ENCODE data around the gene ROR1. TPM values are rescaled to one million over a fixed set of nuclear protein-coding genes. Genes with fewer than 3 reads are reported as not detected.

Gene ROR1
- total and polyA plus RNA-seq, 12 donors: 2.9 to 36.2 (median 15.3) TPM

DNA sequence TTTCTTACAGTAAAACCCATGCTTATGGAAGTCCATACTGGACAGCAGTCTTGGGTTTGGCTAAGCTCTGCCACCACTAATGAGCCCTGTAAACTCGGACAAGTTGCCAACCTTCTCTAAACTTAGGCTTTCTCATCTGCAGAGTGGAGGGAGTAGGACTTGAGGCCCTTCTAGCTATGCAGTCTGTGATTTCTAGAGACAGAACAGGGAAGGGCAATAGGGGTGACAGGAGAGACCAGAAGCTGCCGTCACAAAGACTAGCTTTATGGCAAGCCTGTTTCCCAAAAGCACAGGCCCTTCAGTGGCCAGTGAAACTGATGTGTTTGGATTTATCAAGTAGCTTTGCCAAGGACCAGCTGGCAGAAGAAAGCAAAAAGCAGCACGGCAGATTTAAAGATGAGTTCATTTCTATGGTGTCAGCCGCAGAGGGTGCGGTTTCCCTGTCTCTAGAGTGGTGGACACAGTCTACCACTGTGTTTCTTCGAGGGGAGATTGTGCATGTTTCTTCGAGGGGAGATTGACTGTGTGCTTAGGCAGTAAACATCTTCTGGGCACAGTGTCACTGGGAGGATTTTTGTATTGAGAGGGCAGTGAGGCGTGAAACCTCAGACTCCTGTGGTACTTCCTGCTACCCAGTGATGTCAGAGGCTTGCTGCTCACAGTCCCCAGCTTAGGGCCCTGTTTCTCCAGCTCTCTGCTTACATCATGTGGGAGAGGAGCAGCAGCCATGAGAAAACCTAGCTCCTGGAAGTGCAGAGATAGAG is 119.0 kb downstream of the ROR1 start:
- DNase-seq: no peak
- peak overlapping the region in 6 of 10 donors; percentile 6 to 46 (median 18) for H3K27ac ChIP-seq
- peaks cover 0 to 30% (median 9%) of the 10 kb centered on the region in 9 donors for H3K4me1 ChIP-seq
- peak; percentile 33 to 82 (median 66) for ATAC-seq
- TF ChIP-seq, protein P1, sequence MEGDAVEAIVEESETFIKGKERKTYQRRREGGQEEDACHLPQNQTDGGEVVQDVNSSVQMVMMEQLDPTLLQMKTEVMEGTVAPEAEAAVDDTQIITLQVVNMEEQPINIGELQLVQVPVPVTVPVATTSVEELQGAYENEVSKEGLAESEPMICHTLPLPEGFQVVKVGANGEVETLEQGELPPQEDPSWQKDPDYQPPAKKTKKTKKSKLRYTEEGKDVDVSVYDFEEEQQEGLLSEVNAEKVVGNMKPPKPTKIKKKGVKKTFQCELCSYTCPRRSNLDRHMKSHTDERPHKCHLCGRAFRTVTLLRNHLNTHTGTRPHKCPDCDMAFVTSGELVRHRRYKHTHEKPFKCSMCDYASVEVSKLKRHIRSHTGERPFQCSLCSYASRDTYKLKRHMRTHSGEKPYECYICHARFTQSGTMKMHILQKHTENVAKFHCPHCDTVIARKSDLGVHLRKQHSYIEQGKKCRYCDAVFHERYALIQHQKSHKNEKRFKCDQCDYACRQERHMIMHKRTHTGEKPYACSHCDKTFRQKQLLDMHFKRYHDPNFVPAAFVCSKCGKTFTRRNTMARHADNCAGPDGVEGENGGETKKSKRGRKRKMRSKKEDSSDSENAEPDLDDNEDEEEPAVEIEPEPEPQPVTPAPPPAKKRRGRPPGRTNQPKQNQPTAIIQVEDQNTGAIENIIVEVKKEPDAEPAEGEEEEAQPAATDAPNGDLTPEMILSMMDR (IDR thresholded peaks at IDR 0.05): no peak
- H3K4me3 ChIP-seq: no peak overlapping the region
- H3K36me3 ChIP-seq: no peaks in the 10 kb centered on the region
- H3K9me3 ChIP-seq: peaks cover 0 to 3% (median 0%) of the 10 kb centered on the region in 11 donors
- intact Hi-C loops (cut with DNase I): no loop called here
- H3K27me3 ChIP-seq: no peaks in the 10 kb centered on the region
- 59 to 73% methylated on average over 8 of the region's 8 CpGs for WGBS, 2 donors

DNA sequence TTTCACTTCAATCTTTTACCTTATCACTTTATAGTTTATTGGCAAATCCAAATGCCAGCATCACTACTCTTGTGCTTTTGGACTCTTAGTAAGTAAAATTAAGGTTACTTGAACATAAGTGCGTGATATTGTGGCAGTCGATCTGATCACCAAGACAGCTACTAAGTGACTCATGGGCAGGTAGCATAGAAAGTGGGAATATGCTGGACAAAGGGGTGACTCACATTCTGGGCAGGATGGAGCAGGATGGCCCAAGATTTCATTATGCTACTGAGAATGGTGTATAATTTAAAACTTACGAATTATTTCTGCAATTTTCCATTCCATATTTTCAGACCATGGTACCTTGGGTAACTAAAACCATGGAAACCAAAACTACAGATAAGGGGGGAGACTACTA is 120.2 kb downstream of the ROR1 start:
- ATAC-seq: no peak
- Histone ChIP-seq H3K27me3 (no peaks in the 10 kb centered on the region), H3K36me3 (no peaks in the 10 kb centered on the region), H3K9me3 (peaks cover 0 to 5% (median 0%) of the 10 kb centered on the region in 11 donors), H3K27ac (no peak overlapping the region), H3K4me3 (no peak overlapping the region), H3K4me1 (peaks cover 0 to 33% (median 9%) of the 10 kb centered on the region in 9 donors)
- no peak for DNase-seq
- 91 to 98% methylated on average over 3 of the region's 3 CpGs for whole genome bisulfite sequencing, 2 donors
- TF ChIP-seq, protein P1 (IDR thresholded peaks at IDR 0.05): no peak
- intact Hi-C loops (cut with DNase I): no loop called here

DNA sequence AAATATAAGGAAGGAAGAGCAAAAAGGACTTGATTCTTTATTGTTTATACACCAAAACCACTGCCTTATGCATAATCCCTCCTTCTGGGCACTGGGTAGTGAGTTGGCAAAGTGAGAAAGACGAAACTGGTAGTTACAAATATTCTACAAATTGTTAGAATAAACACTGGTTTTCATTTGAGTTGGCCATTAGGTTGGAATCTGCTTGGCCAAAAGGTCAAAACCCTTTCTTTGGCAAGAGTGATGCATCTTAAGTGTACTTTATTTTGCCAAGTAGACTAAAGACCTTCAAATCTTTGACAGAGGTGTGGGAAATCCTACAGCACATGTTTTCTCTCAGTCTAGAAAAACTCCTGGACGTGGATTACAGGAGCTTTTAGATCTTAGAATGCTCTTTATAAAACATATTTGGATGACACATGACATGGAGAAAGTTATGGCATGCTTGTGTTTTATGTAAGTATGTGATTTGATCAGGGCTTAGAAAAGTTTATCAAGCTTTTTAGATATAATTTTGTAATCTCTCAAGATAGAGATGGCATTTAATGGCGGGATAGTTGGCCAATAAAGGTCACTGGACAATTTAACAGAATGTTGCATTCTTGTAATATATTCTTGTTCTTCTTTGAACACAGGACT is 120.9 kb downstream of the ROR1 start:
- TF ChIP-seq, protein P1 (IDR thresholded peaks at IDR 0.05): no peak
- Histone ChIP-seq H3K27ac (no peak overlapping the region), H3K27me3 (no peaks in the 10 kb centered on the region), H3K4me1 (peaks cover 0 to 35% (median 9%) of the 10 kb centered on the region in 9 donors), H3K36me3 (no peaks in the 10 kb centered on the region), H3K4me3 (no peak overlapping the region), H3K9me3 (peaks cover 0 to 5% (median 0%) of the 10 kb centered on the region in 11 donors)
- WGBS, 2 donors: 75 to 77% methylated on average over 3 of the region's 3 CpGs
- no peak for ATAC-seq
- intact Hi-C loops (cut with DNase I): no loop called here
- DNase-seq: no peak

DNA sequence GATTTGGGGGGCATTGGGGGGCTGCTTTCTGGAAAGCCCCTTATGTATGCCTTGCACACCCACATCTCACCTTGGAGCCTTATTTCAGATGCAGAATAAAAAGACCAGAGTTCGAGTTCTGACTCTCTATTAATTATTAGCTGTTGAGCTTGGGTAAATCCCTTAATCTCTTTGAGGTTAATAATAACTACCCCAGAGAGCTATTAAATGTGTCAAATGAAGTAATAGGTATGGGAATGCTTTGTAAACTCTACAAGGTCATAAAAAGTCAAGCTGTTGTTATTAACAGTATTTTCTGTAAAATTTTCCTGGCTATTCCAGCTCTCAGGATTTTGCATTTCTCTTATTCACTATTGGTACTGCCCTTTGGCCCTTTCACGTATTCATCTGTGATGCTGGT is 122.9 kb downstream of the ROR1 start:
- TF ChIP-seq, protein P1 (IDR thresholded peaks at IDR 0.05): no peak
- Histone ChIP-seq H3K36me3 (no peaks in the 10 kb centered on the region), H3K4me3 (no peak overlapping the region), H3K9me3 (peaks cover 0 to 5% (median 0%) of the 10 kb centered on the region in 11 donors), H3K27ac (no peak overlapping the region), H3K4me1 (peaks cover 0 to 35% (median 9%) of the 10 kb centered on the region in 9 donors), H3K27me3 (no peaks in the 10 kb centered on the region)
- intact Hi-C loops (cut with DNase I): no loop called here
- ATAC-seq (no peak), DNase-seq (no peak)
- WGBS, 2 donors: 94% methylated on average over 2 of the region's 2 CpGs

Measured in heart right ventricle (tissue), 16 donors.